Heart left ventricle (tissue), 16 donors: Measurements from ENCODE around the gene MRPL45. TPM values are rescaled to one million over a fixed set of nuclear protein-coding genes. Genes with fewer than 3 reads are reported as not detected.

ENCODE experiments used
- ATAC-seq, 4 donors: fragments of 200-7000 bp; cut with Tn5 transposase; one replicate each; pipeline ENCODE4 v1.9.1; 2020 to 2022; ENCODE audit warnings: moderate library complexity in 4 of 4, mild to moderate bottlenecking in 3 of 4, moderate number of reproducible peaks in 1 of 4
- DNase-seq, 5 donors: peaks; one replicate each; pipeline ENCODE4 v3.0.0-alpha.2; 2020
- H3K27ac ChIP-seq, 12 donors: fragments of 200-600 bp; sonication (generic) in 4 of 12; one replicate each; pipeline versions ENCODE4 v1.5.0 to v1.8.0; 2016 to 2022; ENCODE audit warnings: mild to moderate bottlenecking in 2 of 12
- H3K27me3 ChIP-seq, 9 donors: fragments of 200-600 bp; sonication (generic) in 2 of 9; one replicate each; pipeline versions ENCODE4 v1.5.1 to v1.8.0; 2016 to 2022; ENCODE audit warnings: mild to moderate bottlenecking in 3 of 9
- H3K36me3 ChIP-seq, 9 donors: fragments of 200-600 bp; sonication (generic) in 2 of 9; one replicate each; pipeline versions ENCODE4 v1.5.0 to v1.8.0; 2018 to 2022; ENCODE audit warnings: mild to moderate bottlenecking in 2 of 9
- H3K4me1 ChIP-seq, 12 donors: fragments of 200-600 bp; sonication (generic) in 4 of 12; one replicate each; pipeline versions ENCODE4 v1.5.0 to v1.8.0; 2016 to 2022; ENCODE audit warnings: mild to moderate bottlenecking in 3 of 12
- H3K4me3 ChIP-seq, 12 donors: fragments of 200-600 bp; sonication (generic) in 4 of 12; one replicate each; pipeline versions ENCODE4 v1.5.0 to v1.8.0; 2017 to 2022; ENCODE audit warnings: mild to moderate bottlenecking in 9 of 12, moderate library complexity in 4 of 12
- H3K9me3 ChIP-seq, 12 donors: fragments of 200-600 bp; sonication (generic) in 4 of 12; one replicate each; pipeline versions ENCODE4 v1.5.0 to v1.8.0; 2016 to 2022; ENCODE audit warnings: mild to moderate bottlenecking in 1 of 12
- CTCF ChIP-seq, 12 donors: fragments of 200-600 bp; sonication (generic) in 4 of 12; IDR thresholded peaks; one replicate each; pipeline versions ENCODE4 v1.5.0 to v1.8.0; 2018 to 2022; ENCODE audit warnings: antibody characterized with exemption in 12 of 12, mild to moderate bottlenecking in 5 of 12
- POLR2A ChIP-seq, 2 donors: fragments of 450-650 bp; IDR thresholded peaks; one replicate each; pipeline ENCODE4 v1.6.1; 2017; ENCODE audit warnings: antibody characterized with exemption in 2 of 2, mild to moderate bottlenecking in 2 of 2, moderate library complexity in 2 of 2
- WGBS, 4 donors: extraction: QIAGEN DNeasy Blood & Tissue Kit in 2 of 4; methylation state at CpG; one replicate each; pipeline versions ENCODE4 v1.1.5 to v1.1.7; 2013 to 2018; 5-methylcytosine and 5-hydroxymethylcytosine counted together
- intact Hi-C, 10 donors: fragments of 100-400 bp; cut with DNase I; formaldehyde crosslinking; loops; one replicate each; pipeline versions ENCODE4 v1.11.1 to v1.14.2; 2022
- polyA plus RNA-seq, 2 donors: library from polyadenylated mRNA; stranded (reverse); fragments of 200-250 nt; gene quantifications; one replicate each; pipeline ENCODE4 v1.2.3, GENCODE V29; 2013
- total RNA-seq, 9 donors: library from RNA; depleted of rRNA in 2 of 9; stranded (reverse); fragments of >200 nt in 2 of 9; fragmentation: NEBNext Ultra II Directional in 3 of 9; extraction: Animal tissue kit (Norgen Biotek cat#: 25700) in 3 of 9; gene quantifications; one replicate each; pipeline versions ENCODE4 v1.1.0 to v1.2.4, GENCODE V29; 2016 to 2023
- donor health status: ischemic (EF 13 %, LVEDD 7.1; RV severe dilation, severe dysfunction).
- donor health status: healthy with polysubstance abuse.
- donor health status: DM: no; HTN: yes; CAD: no.
- donor health status: DM: no; HTN: no; CAD: no.
- donor health status: ischemic (EF 25% LVEDD 6.9; RV normal size, moderate dysfunction).
- donor health status: ischemic (EF 25% LVEDD 5.7; RV mildly dilated, moderate dysfunction).
- donor health status: healthy.
- donor health status: DM: yes; HTN: yes; CAD: no.
- donor health status: ischemic (EF 35%, LVEDD 5.7; RV mildly dilated, moderate dysfunction).
- donor health status: nonischemic (EF 11% LVEDD 7.7; RV severe dilation, severe dysfunction).
- donor health status: DM: yes; HTN: yes; CAD: no.
- donor health status: PGD.
- donor health status: ischemic (EF 29% LVEDD 5.4; RV normal size, mild dysfunction).
- donor health status: nonischemic (EF 23%, LVEDD 6.1; RV moderate dilation, normal function).

MRPL45 gene
- total and polyA plus RNA-seq, 11 donors = 26.0 to 46.3 (median 35.1) TPM

- 47 to 53% (median 50%) methylated on average over 4 to 5 of the region's 5 CpGs for WGBS, 4 donors
- intact Hi-C loops = loop anchor here in 3 of 10 donors (5.0 to 10.0 kb wide), 3 partner anchors 41 to 324 kb away; no protein-coding TSS in a partner anchor
- ATAC-seq = peak; percentile 75 to 88 (median 83)
These were observed 44.2 kb downstream of the MRPL45 start for GRCh38 chr17:38341035-38341721.

GRCh38 chr17:38342886-38343607 lies 46.1 kb downstream of the MRPL45 start:
- Histone ChIP-seq H3K27ac (no peak overlapping the region), H3K36me3 (no peaks in the 10 kb centered on the region), H3K27me3 (no peaks in the 10 kb centered on the region), H3K4me1 (peaks cover 0 to 8% (median 0%) of the 10 kb centered on the region in 12 donors), H3K9me3 (no peaks in the 10 kb centered on the region), H3K4me3 (no peak overlapping the region)
- WGBS, 4 donors = 86 to 92% (median 89%) methylated on average over 11 to 18 of the region's 18 CpGs
- no peak for ATAC-seq
- TF ChIP-seq CTCF (IDR thresholded peaks at IDR 0.05) (no peak), POLR2A (IDR thresholded peaks at IDR 0.05) (no peak)
- intact Hi-C loops = loop anchor here in 3 of 10 donors (5.0 to 10.0 kb wide), 3 partner anchors 39 to 322 kb away; no protein-coding TSS in a partner anchor
- DNase-seq = no peak

More at GRCh38 chr17:38341035-38341721, 44.2 kb downstream of the MRPL45 start:
- peak; percentile 44 to 80 (median 78) for DNase-seq
- H3K4me3 ChIP-seq = no peak overlapping the region
- peaks cover 0 to 8% (median 0%) of the 10 kb centered on the region in 12 donors for H3K4me1 ChIP-seq
- H3K27me3 ChIP-seq = no peaks in the 10 kb centered on the region
- no peaks in the 10 kb centered on the region for H3K9me3 ChIP-seq
- no peak for TF ChIP-seq POLR2A (IDR thresholded peaks at IDR 0.05)
- no peak for TF ChIP-seq CTCF (IDR thresholded peaks at IDR 0.05)
- H3K27ac ChIP-seq = no peak overlapping the region
- H3K36me3 ChIP-seq = no peaks in the 10 kb centered on the region

- ATAC-seq = no peak
- intact Hi-C loops = loop anchor here in 3 of 10 donors (5.0 to 10.0 kb wide), 3 partner anchors 38 to 321 kb away; no protein-coding TSS in a partner anchor
- WGBS, 4 donors = 76 to 83% (median 81%) methylated on average over 18 of the region's 18 CpGs
These were observed 46.8 kb downstream of the MRPL45 start, which contains the start of gene GPR179 for GRCh38 chr17:38343608-38344419. TSS of gene GPR179 (minus strand) at chr17:38343956. CDS start at chr17:38343789, 167 bp downstream.

More at GRCh38 chr17:38343608-38344419, 46.8 kb downstream of the MRPL45 start, which contains the start of gene GPR179:
- Histone ChIP-seq H3K27me3 (no peaks in the 10 kb centered on the region), H3K9me3 (no peaks in the 10 kb centered on the region), H3K36me3 (no peaks in the 10 kb centered on the region), H3K4me1 (peaks cover 0 to 8% (median 0%) of the 10 kb centered on the region in 12 donors), H3K4me3 (no peak within 1 kb of the TSS), H3K27ac (no peak within 1 kb of the TSS)
- no peak for DNase-seq
- TF ChIP-seq POLR2A (IDR thresholded peaks at IDR 0.05) (no peak), CTCF (IDR thresholded peaks at IDR 0.05) (no peak)
